HG02973 (cell line): ENCODE results near the gene CNTN5.

Experiments used
- ATAC-seq: cut with Tn5 transposase; IDR thresholded peaks from one replicate; pipeline ENCODE4 v1.9.1; 2021; ENCODE audit warnings: moderate library complexity; ENCODE audit not compliant: unreplicated experiment

Gene CNTN5

DNA sequence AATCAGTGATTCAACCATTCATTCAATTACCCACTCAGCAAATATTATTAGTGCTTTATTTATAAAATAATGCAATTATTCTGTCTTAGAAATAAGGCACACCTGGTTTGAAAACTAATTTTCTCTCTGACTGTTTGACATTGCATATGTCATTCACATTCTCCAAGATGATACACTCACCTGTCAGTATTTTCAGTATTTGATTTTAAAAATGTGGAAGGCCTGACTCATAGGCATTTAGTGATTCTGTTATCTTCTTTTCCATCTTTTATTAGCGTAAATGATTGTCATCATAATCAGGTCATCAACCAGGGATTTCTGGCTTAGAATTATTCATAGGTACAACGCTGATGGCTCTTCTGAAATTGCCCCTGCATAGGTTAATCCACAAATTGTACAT, 480.9 kb downstream of the CNTN5 start:
- no peak for ATAC-seq

DNA sequence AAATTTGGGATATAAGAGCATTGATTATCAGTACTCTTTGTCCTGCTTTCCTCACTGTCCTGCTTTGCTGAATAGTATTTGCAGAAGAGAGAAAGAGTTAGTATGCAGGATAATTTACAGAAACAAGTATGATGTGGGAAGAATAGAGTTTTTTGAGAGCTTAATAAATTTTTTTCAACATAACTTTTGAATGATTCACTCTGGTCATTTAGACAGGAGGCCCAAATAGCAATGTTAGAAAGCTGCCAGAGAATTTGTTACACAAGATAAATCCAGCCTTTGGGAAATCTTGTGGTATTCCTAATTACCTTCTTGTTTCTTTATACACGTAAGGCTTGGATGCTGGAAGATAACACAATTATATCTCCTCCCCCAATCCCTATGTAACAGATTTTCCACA, 484.6 kb downstream of the CNTN5 start:
- no peak for ATAC-seq

DNA sequence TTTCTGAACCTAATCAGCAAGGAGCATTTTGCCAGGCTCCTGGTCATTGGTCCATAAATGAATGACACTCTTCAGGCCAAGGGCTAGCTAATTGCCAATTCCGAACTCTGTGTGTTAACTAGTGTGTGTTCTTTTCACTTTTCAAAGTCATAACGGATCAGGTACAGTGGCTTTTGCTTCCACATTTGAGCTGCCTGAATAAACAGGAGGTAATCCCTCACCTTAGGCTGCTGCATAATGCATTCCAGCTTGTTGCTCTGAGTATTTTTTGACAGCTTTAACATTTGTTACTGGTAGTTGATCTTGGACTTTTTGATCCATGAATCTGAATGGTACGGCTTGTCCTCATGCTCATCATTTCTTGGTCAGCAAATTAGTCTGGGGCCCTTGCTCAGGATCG, 485.1 kb downstream of the CNTN5 start:
- no peak for ATAC-seq

DNA sequence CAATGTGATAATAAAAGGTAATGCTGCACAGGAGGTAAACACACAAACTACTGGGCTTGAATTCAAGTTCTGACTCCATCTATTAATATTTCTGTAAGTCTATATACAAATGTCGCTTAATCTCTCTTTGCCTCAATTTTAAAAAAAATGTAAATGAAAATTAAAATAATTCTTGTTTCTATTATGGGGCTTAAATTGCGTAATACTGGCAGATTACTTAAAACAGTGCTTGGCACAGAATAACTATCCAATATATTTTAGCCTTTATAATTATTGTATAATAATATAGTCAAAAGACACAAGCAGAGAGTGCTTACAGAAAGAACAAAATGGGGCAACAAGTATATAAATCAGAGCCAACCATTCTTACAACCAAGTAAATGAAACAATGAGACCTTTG, 489.1 kb downstream of the CNTN5 start:
- ATAC-seq = no peak

DNA sequence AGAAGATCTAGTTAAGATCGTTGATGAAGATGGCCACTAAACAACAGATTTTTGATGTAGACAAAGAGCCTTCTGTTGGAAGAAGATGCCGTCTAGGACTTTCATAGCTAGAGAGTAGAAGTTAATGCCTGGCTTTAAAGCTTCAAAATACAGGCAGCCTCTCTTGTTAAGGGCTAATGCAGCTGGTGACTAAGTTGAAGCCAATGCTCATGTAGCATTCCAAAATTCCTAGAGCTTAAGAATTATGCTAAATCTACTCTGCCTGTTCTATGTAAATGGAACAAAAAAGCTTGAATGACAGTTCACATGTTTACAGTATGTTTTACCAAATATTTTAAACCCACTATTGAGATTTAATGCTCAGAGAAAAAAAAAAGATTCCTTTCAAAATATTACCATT, 492.6 kb downstream of the CNTN5 start:
- ATAC-seq = no peak

DNA sequence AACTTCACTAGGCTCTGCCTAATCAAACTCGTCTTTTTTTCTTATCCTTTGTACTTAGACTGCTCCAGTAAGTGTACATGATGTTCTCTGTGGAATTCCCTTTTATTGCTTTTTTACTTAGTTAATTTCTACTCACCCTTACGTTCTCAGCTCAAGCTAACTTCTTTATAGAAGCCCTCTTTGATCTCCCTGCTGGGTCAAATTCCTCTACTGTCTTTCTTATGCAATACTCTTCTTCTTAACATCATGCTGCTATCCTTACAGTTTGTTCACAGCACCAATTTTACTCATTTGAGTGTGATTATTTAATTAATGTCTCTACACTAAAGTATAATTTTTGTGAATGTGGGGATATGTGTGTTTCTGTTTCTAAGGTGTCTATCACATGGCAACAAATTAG, 498.3 kb downstream of the CNTN5 start:
- ATAC-seq = no peak

DNA sequence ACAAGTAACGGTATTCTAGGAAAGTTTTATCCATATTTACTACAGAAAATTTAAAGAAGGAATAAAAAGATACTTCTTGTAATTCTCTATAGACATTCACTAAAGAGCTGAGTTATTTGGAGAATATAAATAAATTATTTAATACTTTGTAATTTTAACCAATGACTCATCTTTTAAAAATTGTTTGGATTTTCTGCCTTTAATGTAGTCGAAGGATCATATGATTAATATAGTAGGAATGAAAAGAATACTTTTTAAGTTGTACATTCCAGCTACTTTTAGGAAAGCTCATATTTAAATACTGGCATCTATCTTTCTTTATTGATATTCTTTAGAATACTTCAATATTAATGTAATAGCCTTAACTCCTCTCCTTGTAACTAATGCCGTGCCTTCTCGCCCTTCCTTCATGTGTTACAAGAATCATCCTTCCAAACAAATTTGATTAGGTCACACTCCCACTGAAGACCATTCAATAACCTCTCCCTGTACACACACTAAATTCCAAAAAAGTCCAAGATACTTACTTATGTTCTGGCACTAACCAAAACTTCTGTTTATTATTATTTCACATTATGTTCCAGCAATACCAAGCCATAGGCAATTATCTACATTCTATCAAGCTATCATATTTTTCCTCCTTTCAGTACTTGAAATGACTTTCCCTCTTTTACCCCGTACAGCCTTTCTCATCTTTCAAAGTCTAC, 501.9 kb downstream of the CNTN5 start:
- no peak for ATAC-seq

DNA sequence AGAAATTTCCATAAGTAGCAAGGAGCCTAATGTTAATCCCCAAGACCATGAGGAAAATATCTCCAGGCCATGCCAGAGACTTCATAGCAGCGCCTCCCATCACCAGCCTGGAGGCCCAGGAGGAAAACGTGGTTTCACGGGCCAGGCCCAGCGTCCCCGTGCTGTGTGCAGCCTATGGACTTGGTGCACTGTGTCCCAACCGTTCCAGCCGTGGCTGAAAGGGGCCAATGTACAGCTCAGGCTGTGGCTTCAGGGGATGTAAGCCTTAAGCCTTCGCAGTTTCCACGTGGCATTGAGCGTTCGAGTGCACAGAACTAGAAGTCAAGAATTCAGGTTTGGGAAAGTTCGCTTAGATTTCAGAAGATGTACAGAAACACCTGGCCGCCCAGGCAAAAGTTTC, 510.7 kb downstream of the CNTN5 start:
- no peak for ATAC-seq

DNA sequence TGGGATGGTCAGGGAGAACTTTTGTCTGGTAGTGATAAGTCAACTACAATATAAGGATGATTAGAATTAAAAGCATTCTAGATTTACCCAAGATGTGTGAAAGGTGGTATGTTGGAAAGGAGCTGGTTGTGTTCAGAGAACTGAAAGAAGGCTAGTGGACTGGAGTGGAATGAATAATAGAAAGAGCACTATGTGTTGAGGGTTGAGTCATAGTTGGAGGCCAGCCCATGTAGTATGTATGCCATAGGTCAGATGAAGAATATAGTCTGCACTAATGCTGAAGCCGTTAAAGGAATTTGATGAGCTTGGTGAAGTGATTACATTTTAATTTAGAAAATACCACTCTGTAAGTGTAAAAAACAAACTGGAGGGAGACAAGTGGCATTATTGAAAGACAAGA, 514.1 kb downstream of the CNTN5 start:
- peak; percentile 55 for ATAC-seq

DNA sequence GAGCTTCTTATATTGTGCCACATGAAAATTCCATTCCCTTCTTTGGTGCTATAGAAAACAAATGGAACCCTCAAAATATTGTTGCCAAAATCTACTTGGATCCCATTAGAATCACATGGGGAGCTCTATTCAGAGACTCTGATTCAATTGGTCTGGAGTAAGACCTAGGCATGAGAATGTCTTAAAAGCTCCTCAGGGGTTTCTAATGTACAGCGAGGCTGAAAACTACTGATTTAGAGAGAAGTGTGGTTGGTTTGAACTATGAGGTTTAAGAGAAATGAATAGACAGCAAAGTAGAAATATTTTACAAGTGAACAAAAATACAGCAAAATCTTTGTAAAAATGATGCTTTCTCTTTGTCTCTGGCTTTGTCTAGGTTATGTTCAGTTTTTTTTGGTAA, 514.7 kb downstream of the CNTN5 start:
- peak; percentile 57 for ATAC-seq

DNA sequence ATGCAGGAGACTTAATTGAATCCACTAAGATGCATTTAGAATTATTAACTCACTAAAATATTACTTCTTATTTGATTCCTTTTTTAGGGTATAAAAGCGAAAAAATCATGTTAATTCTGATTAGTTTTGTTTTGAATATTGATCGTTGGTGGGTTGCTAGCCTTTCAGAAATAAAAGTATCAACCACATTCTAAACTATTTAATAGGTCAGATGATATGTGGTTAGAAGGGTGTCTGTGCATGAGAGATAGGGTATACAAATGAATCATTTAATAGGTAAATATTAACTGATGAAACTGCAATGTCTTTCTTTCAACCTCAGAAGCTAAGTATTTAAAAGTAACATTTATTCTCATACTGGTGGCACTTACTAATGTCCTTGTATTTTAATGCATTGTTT, 515.1 kb downstream of the CNTN5 start:
- peak; percentile 78 for ATAC-seq

DNA sequence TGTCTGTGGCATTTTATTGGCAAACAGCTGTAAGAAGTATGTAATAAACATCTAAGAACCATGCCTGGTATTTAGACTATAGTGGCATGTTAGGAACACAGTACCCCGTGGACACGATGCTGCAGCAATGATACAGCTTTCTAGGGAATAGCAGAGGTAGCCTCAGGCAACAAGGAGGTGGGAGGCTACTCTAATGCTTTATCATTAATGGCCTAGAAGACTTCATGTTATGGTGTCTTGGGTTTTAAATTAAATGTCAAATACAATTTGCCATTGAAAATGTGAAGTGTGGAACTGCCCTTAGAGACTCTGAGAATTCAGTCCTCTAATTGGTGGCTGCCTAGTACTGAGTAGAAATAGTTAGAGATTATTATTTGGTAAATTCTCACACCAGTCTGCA, 516.9 kb downstream of the CNTN5 start:
- ATAC-seq = no peak

DNA sequence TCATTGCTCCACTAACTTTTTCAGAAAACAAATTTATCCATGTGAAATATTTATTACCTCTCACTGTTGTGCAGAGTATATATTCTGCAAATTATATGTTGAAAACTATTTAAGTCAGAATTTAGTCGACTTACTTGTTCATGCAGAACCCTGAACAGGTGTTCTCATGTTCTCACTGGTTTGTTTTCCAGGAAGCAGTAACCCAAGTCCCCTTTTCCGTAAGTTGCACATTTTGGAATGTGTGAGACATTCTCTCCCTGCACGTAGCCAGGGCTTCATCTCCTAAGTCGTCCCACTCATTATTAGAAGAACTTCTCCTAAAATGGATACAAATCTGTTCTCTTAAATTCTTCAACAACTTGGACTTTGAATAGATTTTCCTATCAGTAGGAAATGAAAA, 524.9 kb downstream of the CNTN5 start:
- ATAC-seq = no peak

DNA sequence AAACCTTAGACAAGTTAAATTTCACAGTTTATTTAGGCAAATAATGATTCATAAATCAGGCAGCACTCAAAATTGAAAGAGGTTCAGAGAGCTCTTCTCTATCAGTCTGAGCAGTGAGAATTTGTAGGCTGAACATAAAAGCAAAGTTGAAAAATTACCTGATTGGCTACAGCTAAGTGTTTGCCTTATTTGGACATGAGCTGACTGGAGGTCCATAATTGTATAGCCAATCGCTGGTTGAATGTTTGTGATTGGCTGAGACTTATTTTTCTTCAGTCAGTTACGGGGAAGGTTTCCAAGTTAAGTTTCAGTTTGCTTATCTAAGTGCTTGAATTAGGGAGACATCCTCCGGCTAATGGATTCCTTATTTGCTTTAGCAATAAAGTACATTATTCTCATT, 527.5 kb downstream of the CNTN5 start:
- ATAC-seq = no peak

DNA sequence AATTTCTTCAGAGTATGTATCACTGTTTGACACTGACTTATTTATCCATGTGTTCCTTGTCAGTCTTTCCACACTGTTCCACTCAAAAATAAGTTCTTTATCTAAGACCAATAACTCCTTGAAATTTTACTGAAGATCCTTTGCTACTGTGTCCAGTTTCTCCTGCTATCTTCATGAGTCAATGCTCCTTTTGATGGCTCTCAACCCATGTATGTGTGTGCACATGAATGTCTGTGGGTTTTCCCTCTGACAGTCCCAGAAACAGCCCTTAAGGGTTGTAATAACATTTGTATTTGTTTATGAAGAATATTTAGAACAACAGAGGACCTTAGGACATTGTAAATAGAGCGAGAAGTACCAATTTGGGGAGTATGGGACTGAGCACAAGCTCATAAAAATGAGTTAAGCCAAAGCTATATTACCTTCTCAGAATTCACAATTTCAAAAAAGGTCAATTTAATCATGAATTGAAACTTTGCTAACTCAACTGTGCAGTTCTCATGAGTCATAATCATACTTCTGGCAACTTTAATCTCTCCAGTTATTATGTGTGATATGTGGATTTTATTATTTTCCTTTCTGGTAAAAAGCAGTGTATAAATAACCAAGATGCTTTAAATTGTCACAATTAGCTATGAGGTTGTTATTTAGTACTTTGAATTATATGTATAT, 533.6 kb downstream of the CNTN5 start:
- no peak for ATAC-seq

DNA sequence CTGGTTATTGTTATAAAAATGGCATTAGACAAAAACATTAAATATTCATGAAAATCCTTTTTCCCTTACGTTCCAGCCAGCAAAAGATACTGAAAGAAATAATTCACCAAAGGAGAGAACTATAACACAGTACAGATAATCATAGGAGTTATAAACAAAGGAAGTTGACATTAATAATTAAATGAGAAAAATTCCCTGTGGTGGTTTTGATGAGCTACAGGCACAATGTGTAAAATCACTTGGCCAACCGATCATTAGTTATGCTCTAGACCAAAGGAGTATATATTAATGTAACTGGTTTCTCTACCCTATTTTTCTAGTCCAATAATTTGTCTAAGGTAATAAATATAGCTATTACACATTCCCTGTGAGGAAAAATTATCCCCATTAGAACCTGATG, 534.7 kb downstream of the CNTN5 start:
- ATAC-seq = no peak

DNA sequence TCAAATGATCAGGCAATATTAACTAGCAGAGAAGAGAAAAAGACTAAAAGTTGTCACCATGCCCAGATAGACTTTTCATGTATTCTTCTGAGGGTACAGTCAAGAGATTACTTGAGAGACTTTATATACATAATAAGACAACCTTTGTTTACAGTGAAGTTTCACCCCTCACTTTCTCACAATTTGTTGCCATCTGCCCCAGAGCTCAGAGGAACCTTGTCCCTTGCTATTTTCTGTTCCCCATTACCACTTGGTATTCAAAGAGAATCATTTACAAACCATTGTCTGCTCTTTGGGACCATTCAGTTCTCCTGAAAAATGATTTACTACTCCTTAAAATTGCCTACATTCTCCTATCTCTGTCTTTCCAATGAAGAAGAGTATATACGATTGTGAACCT, 544.6 kb downstream of the CNTN5 start:
- no peak for ATAC-seq

DNA sequence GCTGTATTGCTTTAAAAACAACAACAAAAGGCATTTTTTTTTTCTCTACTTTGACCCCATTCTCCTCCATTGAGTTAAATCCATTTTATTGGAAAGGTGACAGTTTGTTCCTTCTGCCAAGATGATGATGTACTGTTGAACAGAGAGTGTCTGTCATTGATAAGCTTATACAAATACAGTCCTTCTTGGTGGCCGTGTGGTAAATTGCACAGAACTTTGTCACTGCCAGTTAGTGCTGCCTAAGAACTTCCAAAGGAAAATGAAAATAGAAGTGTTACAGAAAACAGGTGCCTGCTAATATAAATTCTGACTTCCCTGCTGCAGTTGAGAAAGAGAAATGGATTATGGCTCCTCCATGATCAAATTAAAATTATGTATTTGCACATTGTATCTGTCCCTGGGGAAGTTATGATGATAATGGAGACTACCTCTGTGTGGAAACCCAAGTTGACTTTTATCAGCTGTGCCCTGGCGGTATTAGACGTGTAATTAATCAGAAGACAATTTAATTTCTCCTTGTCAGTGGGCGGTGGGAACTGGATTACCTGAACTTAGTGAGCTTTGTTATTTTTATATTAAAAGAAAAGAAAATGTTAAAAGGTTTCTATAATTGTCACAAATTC, 546.7 kb downstream of the CNTN5 start:
- no peak for ATAC-seq

DNA sequence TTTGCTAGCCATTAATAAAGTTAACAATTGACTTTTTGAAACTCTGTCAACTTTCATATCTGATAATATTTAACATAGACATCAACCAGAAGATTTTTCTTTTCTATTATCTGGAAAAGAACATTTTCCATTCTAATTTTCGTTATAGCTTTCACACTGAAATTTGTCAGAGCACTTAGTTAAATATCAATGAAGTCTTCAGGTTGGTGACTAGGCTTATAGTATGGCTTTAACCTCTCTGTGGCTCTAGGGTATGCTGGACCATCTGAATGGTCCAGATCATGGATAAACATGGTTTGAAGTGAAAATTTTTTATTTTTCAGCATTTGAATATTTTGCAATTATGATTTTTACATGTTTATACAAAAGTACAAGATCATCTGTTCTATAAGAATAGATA, 548.1 kb downstream of the CNTN5 start:
- ATAC-seq = no peak

DNA sequence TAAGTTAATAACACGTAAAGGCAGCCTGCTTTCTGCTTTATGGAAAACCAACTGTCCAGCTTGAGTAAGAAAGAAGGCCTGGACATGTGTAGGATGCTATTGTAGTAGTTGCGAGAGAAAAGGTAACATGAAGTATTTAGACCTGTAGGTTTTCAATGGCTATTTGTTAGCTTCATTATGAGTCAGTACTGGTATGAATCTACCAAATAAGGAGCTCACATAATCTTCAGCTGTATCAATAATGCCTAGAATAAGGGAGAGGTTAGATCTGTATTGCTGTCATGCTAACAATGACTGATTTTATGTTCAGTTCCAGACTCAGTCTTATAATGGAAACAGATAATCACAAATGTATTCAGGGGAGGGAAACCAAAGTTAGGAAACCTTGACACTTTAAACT, 550.3 kb downstream of the CNTN5 start:
- ATAC-seq = peak; percentile 77

DNA sequence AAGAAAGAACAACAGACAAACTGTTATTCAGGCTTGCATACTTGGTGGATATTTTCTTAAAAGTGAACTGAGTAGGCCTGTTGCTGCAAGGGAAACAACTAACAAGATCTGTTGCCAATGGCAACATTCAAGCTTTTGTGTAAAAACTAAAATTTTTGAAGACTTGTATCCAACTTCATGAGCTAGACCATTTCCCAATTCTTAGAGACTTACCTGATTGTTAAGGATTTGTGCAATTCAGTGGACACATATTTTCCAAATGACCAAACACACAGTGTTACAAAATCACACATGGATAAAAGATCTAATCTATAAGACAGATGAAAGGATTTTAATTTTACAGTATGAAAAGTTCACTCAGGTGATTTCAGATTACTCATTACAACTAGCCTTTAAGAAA, 564.1 kb downstream of the CNTN5 start:
- no peak for ATAC-seq

DNA sequence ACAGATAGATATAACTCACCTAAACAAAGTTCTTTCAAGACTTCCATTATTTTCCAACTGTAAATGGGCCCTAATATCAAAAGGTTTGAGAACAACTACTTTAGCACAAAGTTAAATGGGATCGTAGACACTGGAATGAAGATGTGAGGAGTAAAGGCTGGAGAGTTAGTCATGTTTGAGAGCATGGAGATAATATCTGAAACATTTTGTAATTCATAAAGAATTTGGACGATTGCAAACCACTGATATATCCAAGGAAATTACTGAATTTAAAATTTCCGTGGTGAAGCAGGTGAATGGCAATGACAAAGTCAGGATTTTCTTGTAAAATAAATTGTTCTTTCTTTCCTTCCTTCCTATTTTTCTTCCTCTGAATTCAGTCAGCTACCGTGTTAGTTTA, 564.9 kb downstream of the CNTN5 start:
- no peak for ATAC-seq

DNA sequence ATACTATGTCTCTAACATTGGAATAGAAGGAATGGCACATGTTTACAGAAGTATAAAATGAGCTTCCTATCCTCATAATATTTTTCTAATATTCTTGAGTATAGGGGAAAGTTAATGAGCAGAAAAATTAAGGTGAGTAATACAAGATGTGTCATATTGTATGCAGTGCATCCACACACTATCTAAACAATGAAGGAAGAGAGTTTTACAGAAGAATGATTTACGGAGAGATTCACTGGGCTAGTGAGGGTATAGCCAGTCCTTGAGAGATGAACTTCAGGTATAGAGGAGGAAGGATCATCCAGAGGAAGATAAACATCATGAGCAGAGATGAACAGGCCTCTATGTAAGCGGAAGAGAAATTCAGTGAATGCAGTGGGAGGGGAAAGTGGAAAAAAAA, 569.0 kb downstream of the CNTN5 start:
- no peak for ATAC-seq
